BE2C (cell line): ENCODE results near the gene METAP2.
"Not testable (repeated sequence)": the region's sequence is repeated elsewhere in the genome, so short reads cannot be mapped to it uniquely, and the experiment has no call there.

Experiments used
- DNase-seq: peaks from one replicate; pipeline ENCODE4 v3.0.0-alpha.2; 2020
- H3K27me3 ChIP-seq: fragments of 250-450 bp; sonication (Bioruptor Pico); 2 replicates; pipeline ENCODE4 v1.5.1; 2020; ENCODE audit warnings: mild to moderate bottlenecking
- H3K36me3 ChIP-seq: fragments of 250-450 bp; sonication (Bioruptor Pico); 2 replicates; pipeline ENCODE4 v1.5.1; 2020; ENCODE audit warnings: mild to moderate bottlenecking
- H3K4me1 ChIP-seq: fragments of 250-450 bp; sonication (Bioruptor Pico); 2 replicates; pipeline ENCODE4 v1.5.1; 2020
- H3K4me3 ChIP-seq: 2 replicates; pipeline ENCODE4 v1.5.1; 2011; ENCODE audit warnings: low read depth, low read length
- H3K9me3 ChIP-seq: fragments of 250-450 bp; sonication (Bioruptor Pico); 2 replicates; pipeline ENCODE4 v1.5.1; 2020
- TF ChIP-seq, protein P1 (sequence below): IDR thresholded peaks from 2 replicates; pipeline ENCODE4 v1.5.1; 2012; ENCODE audit warnings: mild to moderate bottlenecking, low read depth, low read length

Gene METAP2

DNA sequence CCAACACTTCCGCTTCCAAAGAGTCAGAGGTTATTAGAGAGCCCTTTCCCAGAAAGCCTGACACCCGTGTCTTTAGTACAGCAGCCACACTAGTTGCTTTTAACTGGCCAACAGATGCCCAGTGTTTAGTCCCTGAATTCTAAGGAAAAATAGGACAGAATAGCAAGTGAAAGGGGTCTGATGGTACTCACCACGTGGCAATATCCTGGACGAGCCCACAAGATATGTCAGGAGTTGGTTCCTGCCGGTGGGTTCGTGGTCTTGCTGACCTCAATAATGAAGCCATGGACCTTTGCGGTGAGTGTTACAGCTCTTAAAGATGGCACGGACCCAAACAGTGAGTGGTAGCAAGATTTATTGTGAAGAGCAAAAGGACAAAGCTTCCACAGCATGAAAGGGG, 16.3 kb upstream of the METAP2 start:
- H3K9me3 ChIP-seq, H3K4me1 ChIP-seq, H3K36me3 ChIP-seq, H3K4me3 ChIP-seq, H3K27me3 ChIP-seq, DNase-seq: not testable (repeated sequence)

- Histone ChIP-seq H3K4me3 (no peak overlapping the region), H3K27me3 (peaks cover 3% of the 10 kb centered on the region; the same call in 1 of the 2 replicates), H3K4me1 (no peaks in the 10 kb centered on the region), H3K9me3 (peaks cover 6% of the 10 kb centered on the region), H3K36me3 (no peaks in the 10 kb centered on the region)
- TF ChIP-seq, protein P1, sequence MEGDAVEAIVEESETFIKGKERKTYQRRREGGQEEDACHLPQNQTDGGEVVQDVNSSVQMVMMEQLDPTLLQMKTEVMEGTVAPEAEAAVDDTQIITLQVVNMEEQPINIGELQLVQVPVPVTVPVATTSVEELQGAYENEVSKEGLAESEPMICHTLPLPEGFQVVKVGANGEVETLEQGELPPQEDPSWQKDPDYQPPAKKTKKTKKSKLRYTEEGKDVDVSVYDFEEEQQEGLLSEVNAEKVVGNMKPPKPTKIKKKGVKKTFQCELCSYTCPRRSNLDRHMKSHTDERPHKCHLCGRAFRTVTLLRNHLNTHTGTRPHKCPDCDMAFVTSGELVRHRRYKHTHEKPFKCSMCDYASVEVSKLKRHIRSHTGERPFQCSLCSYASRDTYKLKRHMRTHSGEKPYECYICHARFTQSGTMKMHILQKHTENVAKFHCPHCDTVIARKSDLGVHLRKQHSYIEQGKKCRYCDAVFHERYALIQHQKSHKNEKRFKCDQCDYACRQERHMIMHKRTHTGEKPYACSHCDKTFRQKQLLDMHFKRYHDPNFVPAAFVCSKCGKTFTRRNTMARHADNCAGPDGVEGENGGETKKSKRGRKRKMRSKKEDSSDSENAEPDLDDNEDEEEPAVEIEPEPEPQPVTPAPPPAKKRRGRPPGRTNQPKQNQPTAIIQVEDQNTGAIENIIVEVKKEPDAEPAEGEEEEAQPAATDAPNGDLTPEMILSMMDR, result no peak
- no peak for DNase-seq
These were observed 15.2 kb upstream of the METAP2 start for GRCh38 chr12:95458761-95459160.

GRCh38 chr12:95459310-95459709, 14.6 kb upstream of the METAP2 start:
- TF ChIP-seq, protein P1, result no peak
- DNase-seq, result no peak
- no peaks in the 10 kb centered on the region for H3K4me1 ChIP-seq
- no peaks in the 10 kb centered on the region for H3K36me3 ChIP-seq
- peaks cover 6% of the 10 kb centered on the region for H3K9me3 ChIP-seq
- H3K27me3 ChIP-seq, result peaks cover 3% of the 10 kb centered on the region; the same call in 1 of the 2 replicates
- no peak overlapping the region for H3K4me3 ChIP-seq

DNA sequence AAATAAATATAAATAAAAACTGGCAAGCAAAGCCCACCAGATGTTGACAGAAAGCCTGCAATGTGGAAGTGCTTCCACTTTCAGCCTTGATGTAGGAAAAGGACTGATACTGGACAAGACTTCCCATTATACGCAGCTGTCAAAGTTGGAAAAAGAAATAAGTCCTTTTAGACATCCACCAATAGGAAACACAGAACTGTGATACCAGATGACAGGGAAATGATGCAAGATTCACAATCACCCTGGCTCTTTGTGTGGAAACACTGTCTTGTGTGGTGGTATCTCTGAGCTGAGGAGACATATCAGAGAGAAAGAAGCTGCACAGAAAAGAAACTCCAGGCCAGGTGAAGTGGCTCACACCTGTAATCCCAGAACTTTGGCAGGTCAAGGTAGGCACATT, 13.8 kb upstream of the METAP2 start:
- Histone ChIP-seq H3K36me3 (no peaks in the 10 kb centered on the region), H3K4me1 (no peaks in the 10 kb centered on the region), H3K4me3 (no peak overlapping the region), H3K27me3 (peaks cover 3% of the 10 kb centered on the region; the same call in 1 of the 2 replicates), H3K9me3 (peaks cover 6% of the 10 kb centered on the region)
- TF ChIP-seq, protein P1, result no peak
- DNase-seq, result no peak

- Histone ChIP-seq H3K4me1 (no peaks in the 10 kb centered on the region), H3K4me3 (no peak overlapping the region), H3K9me3 (peaks cover 6% of the 10 kb centered on the region), H3K36me3 (no peaks in the 10 kb centered on the region), H3K27me3 (peaks cover 3% of the 10 kb centered on the region; the same call in 1 of the 2 replicates)
- TF ChIP-seq, protein P1, result no peak
- no peak for DNase-seq
These were observed 13.1 kb upstream of the METAP2 start for GRCh38 chr12:95460896-95461295.

- TF ChIP-seq, protein P1, result no peak
- no peak overlapping the region for H3K4me3 ChIP-seq
- no peak for DNase-seq
- H3K36me3 ChIP-seq, result no peaks in the 10 kb centered on the region
- H3K9me3 ChIP-seq, result peaks cover 6% of the 10 kb centered on the region
- peaks cover 3% of the 10 kb centered on the region; the same call in 1 of the 2 replicates for H3K27me3 ChIP-seq
- no peaks in the 10 kb centered on the region for H3K4me1 ChIP-seq
These were observed 11.9 kb upstream of the METAP2 start for GRCh38 chr12:95462081-95462480.

DNA sequence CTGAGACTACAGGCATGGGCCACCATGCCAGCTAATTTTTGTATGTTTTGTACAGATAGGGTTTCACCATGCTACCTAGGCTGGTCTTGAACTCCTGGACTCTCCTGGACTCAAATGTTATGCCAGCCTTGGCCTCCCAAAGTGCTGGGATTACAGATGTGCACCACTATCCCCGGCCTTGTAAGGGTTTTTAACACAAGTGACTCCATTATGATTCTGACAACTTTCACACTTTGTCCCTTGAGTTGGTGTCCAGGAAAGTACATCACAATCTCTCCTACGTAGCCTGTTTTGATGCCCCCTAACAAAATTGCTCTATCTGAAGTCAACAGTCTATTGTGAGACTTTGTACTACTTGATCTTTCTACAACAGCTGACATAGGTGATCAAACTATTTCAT, 11.4 kb upstream of the METAP2 start:
- Histone ChIP-seq H3K4me3 (no peak overlapping the region), H3K27me3 (peaks cover 3% of the 10 kb centered on the region; the same call in 1 of the 2 replicates), H3K9me3 (peaks cover 1% of the 10 kb centered on the region), H3K36me3 (no peaks in the 10 kb centered on the region), H3K4me1 (no peaks in the 10 kb centered on the region)
- TF ChIP-seq, protein P1, result no peak
- no peak for DNase-seq
